A549 (cell line): Measurements from ENCODE around the gene POM121L2. TPM values are rescaled to one million over a fixed set of nuclear protein-coding genes. Genes with fewer than 3 reads are reported as not detected.

Experiments
- ATAC-seq, 2 experiments: fragments of 200-7000 bp in 1 of 2; fragments of >200 bp in 1 of 2; cut with Nextera tagmentation in 1 of 2; cut with Tn5 transposase in 1 of 2; 3 replicates each; pipeline versions ENCODE4 v1.8.0 to v1.9.1; 2018 to 2020; ENCODE audit warnings: mild to moderate bottlenecking in 1 of 2, moderate library complexity in 1 of 2
- CTCF ChIA-PET: fragments of 300-600 bp; sonication (Branson Sonifier 250); formaldehyde crosslinking; extraction: SDS; loops from one replicate; lab custom pipeline; 2021; ENCODE audit warnings: antibody characterized with exemption, inconsistent platforms; lab: Yijun Ruan, JAX
- POLR2A ChIA-PET: fragments of 350-600 bp; formaldehyde crosslinking; extraction: SDS; loops from one replicate; lab custom pipeline; 2021; ENCODE audit warnings: antibody characterized with exemption, inconsistent platforms; lab: Yijun Ruan, JAX
- DNase-seq, 2 experiments: peaks; one replicate each; pipeline versions ENCODE4 v3.0.0 to v3.0.0-alpha.2; 2011 to 2016; ENCODE audit warnings: low read depth in 1 of 2, low spot score in 1 of 2
- FAIRE-seq: peaks from 2 replicates; lab custom pipeline; 2011; peaks lifted over from hg19 to GRCh38; lab: Jason Lieb, UNC
- H3K27ac ChIP-seq, 2 experiments: fragments of >200 bp; sonication (Bioruptor Twin); formaldehyde crosslinking; 3 replicates each; pipeline ENCODE4 v1.5.1; 2016 to 2017
- H3K4me1 ChIP-seq: fragments of >200 bp; sonication (Bioruptor Twin); formaldehyde crosslinking; 3 replicates; pipeline ENCODE4 v1.6.1; 2016
- H3K4me2 ChIP-seq: fragments of >200 bp; sonication (Bioruptor Twin); formaldehyde crosslinking; 3 replicates; pipeline ENCODE4 v1.6.1; 2016
- H3K4me3 ChIP-seq: fragments of >200 bp; sonication (Bioruptor Twin); formaldehyde crosslinking; 3 replicates; pipeline ENCODE4 v1.5.1; 2016
- H3K9me3 ChIP-seq: fragments of >200 bp; sonication (Bioruptor Twin); formaldehyde crosslinking; 3 replicates; pipeline ENCODE4 v1.6.1; 2016
- ATOH8 ChIP-seq: fragments of 250-450 bp; sonication (Bioruptor Pico); IDR thresholded peaks from 2 replicates; pipeline ENCODE4 v1.5.0; 2020; ENCODE audit warnings: low read depth, mild to moderate bottlenecking, moderate library complexity
- BCL3 ChIP-seq: fragments of >200 bp; sonication (Bioruptor Twin); formaldehyde crosslinking; IDR thresholded peaks from 3 replicates; pipeline ENCODE4 v1.6.1; 2016
- CBX2 ChIP-seq: fragments of 200-600 bp; sonication (generic); IDR thresholded peaks from 2 replicates; pipeline ENCODE4 v1.6.1; 2016; ENCODE audit warnings: low read depth, mild to moderate bottlenecking, borderline replicate concordance
- CEBPB ChIP-seq, 2 experiments: fragments of >200 bp in 1 of 2; sonication (Bioruptor Twin) in 1 of 2; formaldehyde crosslinking in 1 of 2; IDR thresholded peaks; 2 replicates each; pipeline ENCODE4 v1.6.1; 2012 to 2016
- CTCF ChIP-seq: fragments of >200 bp; sonication (Bioruptor Twin); formaldehyde crosslinking; IDR thresholded peaks from 3 replicates; pipeline ENCODE4 v1.5.1; 2016
- EHF ChIP-seq: fragments of 250-450 bp; sonication (Bioruptor Pico); IDR thresholded peaks from 2 replicates; pipeline ENCODE4 v1.5.0; 2020; ENCODE audit warnings: mild to moderate bottlenecking
- FOSB ChIP-seq: fragments of 250-450 bp; sonication (Bioruptor Pico); IDR thresholded peaks from 2 replicates; pipeline ENCODE4 v1.5.0; 2020; ENCODE audit warnings: mild to moderate bottlenecking, moderate library complexity
- HDAC2 ChIP-seq: fragments of 200-600 bp; sonication (generic); IDR thresholded peaks from 2 replicates; pipeline ENCODE4 v1.6.1; 2016
- HES2 ChIP-seq: fragments of >200 bp; sonication (Bioruptor Twin); formaldehyde crosslinking; IDR thresholded peaks from 2 replicates; pipeline ENCODE4 v1.6.1; 2016
- HOXA7 ChIP-seq: fragments of 250-450 bp; sonication (Bioruptor Pico); IDR thresholded peaks from 2 replicates; pipeline ENCODE4 v1.5.0; 2020; ENCODE audit warnings: mild to moderate bottlenecking, moderate library complexity
- HOXB5 ChIP-seq: fragments of 250-450 bp; sonication (Bioruptor Pico); IDR thresholded peaks from 2 replicates; pipeline ENCODE4 v1.5.0; 2020; ENCODE audit warnings: mild to moderate bottlenecking, moderate library complexity
- JUNB ChIP-seq: fragments of >200 bp; sonication (Bioruptor Twin); formaldehyde crosslinking; IDR thresholded peaks from 2 replicates; pipeline ENCODE4 v1.6.1; 2016
- MAX ChIP-seq: IDR thresholded peaks from 2 replicates; pipeline ENCODE4 v1.6.1; 2012
- MAZ ChIP-seq: fragments of 150-350 bp; IDR thresholded peaks from 2 replicates; pipeline ENCODE4 v1.6.1; 2014; ENCODE audit warnings: antibody characterized with exemption, low read depth, low read length, borderline replicate concordance
- MYC ChIP-seq: IDR thresholded peaks from 2 replicates; pipeline ENCODE4 v1.6.1; 2012; ENCODE audit warnings: mild to moderate bottlenecking, inconsistent platforms, low read length, improper control_type of control experiment, borderline replicate concordance
- RFX5 ChIP-seq: fragments of 450-650 bp; IDR thresholded peaks from 2 replicates; pipeline ENCODE4 v1.7.1; 2014; ENCODE audit warnings: antibody characterized with exemption, mild to moderate bottlenecking, moderate library complexity
- RNF2 ChIP-seq: fragments of 200-600 bp; sonication (generic); IDR thresholded peaks from 2 replicates; pipeline ENCODE4 v1.6.1; 2016; ENCODE audit warnings: low read depth, mild to moderate bottlenecking, antibody characterized with exemption, moderate library complexity, borderline replicate concordance
- SREBF2 ChIP-seq: fragments of 450-650 bp; IDR thresholded peaks from 2 replicates; pipeline ENCODE4 v1.6.1; 2014; ENCODE audit warnings: mild to moderate bottlenecking, moderate library complexity
- ZC3H11A ChIP-seq: fragments of 450-650 bp; IDR thresholded peaks from 2 replicates; pipeline ENCODE4 v1.6.1; 2014; ENCODE audit warnings: antibody characterized with exemption, mild to moderate bottlenecking
- ZFP36 ChIP-seq: fragments of 450-650 bp; IDR thresholded peaks from 2 replicates; pipeline ENCODE4 v1.6.1; 2014; ENCODE audit warnings: borderline replicate concordance; ENCODE audit not compliant: partially characterized antibody
- WGBS: methylation state at CpG from one replicate; pipeline ENCODE4 v1.1.6; 2017; ENCODE audit errors: missing lambda C conversion rate; 5-methylcytosine and 5-hydroxymethylcytosine counted together
- polyA plus RNA-seq, 4 experiments: library from polyadenylated mRNA; depleted of rRNA in 3 of 4; stranded (reverse); fragments of >200 nt; fragmentation: RNase III in 1 of 4; extraction: RNeasy Plus Mini Kit Qiagen cat#74134 plus additional on column Dnase treatment in 1 of 4; gene quantifications; 2 replicates in 3 of 4; 3 replicates in 1 of 4; pipeline ENCODE4 v1.2.3, GENCODE V29; 2011 to 2017

The POM121L2 gene
- polyA plus RNA-seq, 2 of the 4 experiments (the other 2 are of a cell fraction), result 0.09 TPM; not detected in 1

- no peak for FAIRE-seq
- H3K27ac ChIP-seq, result no peak overlapping the region
- CTCF ChIA-PET, result interaction anchor here (1.0 to 1.1 kb wide), 2 partner anchors 20 to 41 kb away, joined by 3 to 4 read pairs; no protein-coding TSS in a partner anchor
Measured at GRCh38 chr6:27332692-27333641, 20.9 kb upstream of the POM121L2 start.

GRCh38 chr6:27327023-27327738 is 15.1 kb upstream of the POM121L2 start:
- Histone ChIP-seq H3K4me2 (no peak overlapping the region), H3K4me3 (no peak overlapping the region), H3K27ac (no peak overlapping the region), H3K9me3 (no peaks in the 10 kb centered on the region), H3K4me1 (no peaks in the 10 kb centered on the region)
- no peak for ATAC-seq
- 8% methylated on average over 1 of the region's 1 CpG for WGBS
- ChIA-PET POLR2A (no interaction called here), CTCF (interaction anchor here (1.4 kb wide), 1 partner anchor 15 kb away, joined by 3 read pairs; the partner anchor contains the start of gene POM121L2)
- no peak for TF ChIP-seq ZC3H11A
- TF ChIP-seq HDAC2, result no peak
- no peak for TF ChIP-seq HOXA7 (CRISPR knock-in tag)
- no peak for TF ChIP-seq ATOH8 (CRISPR knock-in tag)
- TF ChIP-seq CEBPB (IDR thresholded peaks at IDR 0.05), result no peak
- TF ChIP-seq RFX5, result no peak
- no peak for TF ChIP-seq BCL3
- TF ChIP-seq MAZ, result no peak
- TF ChIP-seq MYC, result no peak
- no peak for TF ChIP-seq JUNB
- no peak for TF ChIP-seq FOSB
- TF ChIP-seq CTCF, result no peak
- TF ChIP-seq CBX2, result no peak
- TF ChIP-seq HOXB5 (CRISPR knock-in tag), result no peak
- TF ChIP-seq ZFP36, result no peak
- no peak for DNase-seq
- FAIRE-seq, result no peak

More at GRCh38 chr6:27332692-27333641, 20.9 kb upstream of the POM121L2 start:
- Histone ChIP-seq H3K9me3 (no peaks in the 10 kb centered on the region), H3K4me2 (peak overlapping the region; percentile 62), H3K4me3 (peak overlapping the region; percentile 44), H3K4me1 (no peaks in the 10 kb centered on the region)
- no peak for TF ChIP-seq RNF2
- TF ChIP-seq SREBF2, result peak; percentile 48
- no peak for TF ChIP-seq EHF (CRISPR knock-in tag)
- TF ChIP-seq HES2, result no peak
- 0 out of 2 replicates have a peak, but pooled peaks have one; percentile 26 for TF ChIP-seq MAX
- DNase-seq (peak; percentile 30 to 53), ATAC-seq (peak; percentile 81 to 89)
- POLR2A ChIA-PET, result no interaction called here
- 29% methylated on average over 32 of the region's 32 CpGs for WGBS
